ENCODE data around the gene NME7.
"Not testable (repeated sequence)": the region's sequence is repeated elsewhere in the genome, so short reads cannot be mapped to it uniquely, and the experiment has no call there.

DNA sequence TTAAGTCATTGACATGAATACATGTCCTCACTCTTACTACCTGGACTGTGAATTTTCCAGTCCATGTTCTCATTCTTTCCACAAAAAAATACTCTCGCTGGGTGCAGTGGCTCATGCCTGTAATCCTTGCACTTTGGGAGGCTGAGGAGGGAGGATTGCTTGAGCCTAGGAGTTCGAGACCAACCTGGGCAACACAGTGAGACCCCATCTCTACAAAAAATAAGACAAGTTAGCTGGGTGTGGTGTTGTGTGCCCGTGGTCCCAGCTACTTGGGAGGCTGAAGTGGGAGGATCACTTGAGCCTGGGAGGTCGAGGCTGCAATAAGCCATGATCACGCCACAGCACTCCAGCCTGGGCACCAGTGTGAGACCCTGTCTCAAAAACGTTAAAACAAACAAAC is 242.0 kb downstream of the NME7 start:
- TF ChIP-seq, protein P1, sequence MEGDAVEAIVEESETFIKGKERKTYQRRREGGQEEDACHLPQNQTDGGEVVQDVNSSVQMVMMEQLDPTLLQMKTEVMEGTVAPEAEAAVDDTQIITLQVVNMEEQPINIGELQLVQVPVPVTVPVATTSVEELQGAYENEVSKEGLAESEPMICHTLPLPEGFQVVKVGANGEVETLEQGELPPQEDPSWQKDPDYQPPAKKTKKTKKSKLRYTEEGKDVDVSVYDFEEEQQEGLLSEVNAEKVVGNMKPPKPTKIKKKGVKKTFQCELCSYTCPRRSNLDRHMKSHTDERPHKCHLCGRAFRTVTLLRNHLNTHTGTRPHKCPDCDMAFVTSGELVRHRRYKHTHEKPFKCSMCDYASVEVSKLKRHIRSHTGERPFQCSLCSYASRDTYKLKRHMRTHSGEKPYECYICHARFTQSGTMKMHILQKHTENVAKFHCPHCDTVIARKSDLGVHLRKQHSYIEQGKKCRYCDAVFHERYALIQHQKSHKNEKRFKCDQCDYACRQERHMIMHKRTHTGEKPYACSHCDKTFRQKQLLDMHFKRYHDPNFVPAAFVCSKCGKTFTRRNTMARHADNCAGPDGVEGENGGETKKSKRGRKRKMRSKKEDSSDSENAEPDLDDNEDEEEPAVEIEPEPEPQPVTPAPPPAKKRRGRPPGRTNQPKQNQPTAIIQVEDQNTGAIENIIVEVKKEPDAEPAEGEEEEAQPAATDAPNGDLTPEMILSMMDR (IDR thresholded peaks at IDR 0.05): not testable (repeated sequence)
- not testable (repeated sequence) for TF ChIP-seq POLR2A (IDR thresholded peaks at IDR 0.05); POLR2AphosphoS5 (IDR thresholded peaks at IDR 0.05; ENCODE audit: insufficient read depth in 1 of 2, low read depth in 1 of 2)

Data from vagina (tissue), 2 donors.